ENCODE measurements around the gene MSH5.
A peak's percentile ranks its signal among the peaks of the same experiment; 100 is the strongest.

The MSH5 gene

GRCh38 chr6:31701666-31702404 lies 38.0 kb upstream of the MSH5 start:
- H3K4me2 ChIP-seq (ENCODE audit: low read depth, low read length, poor library complexity, severe bottlenecking), result peak overlapping the region; percentile 84
- peaks cover 26% of the 10 kb centered on the region for H3K79me2 ChIP-seq (ENCODE audit: insufficient read depth, low read length)
- 0 out of 2 replicates have a peak, but pooled peaks cover 2% of the 10 kb centered on the region for H3K36me3 ChIP-seq (ENCODE audit: low read length)
- H3K27me3 ChIP-seq (ENCODE audit: low read length), result no peaks in the 10 kb centered on the region
- peak overlapping the region; percentile 71 for H2AFZ ChIP-seq (ENCODE audit: low read depth, low read length, severe bottlenecking)
- no peaks in the 10 kb centered on the region for H3K9me2 ChIP-seq (replicated peaks; ENCODE audit: insufficient read depth, low read length)
- H3K9me3 ChIP-seq (ENCODE audit: insufficient read depth, low read length), result no peaks in the 10 kb centered on the region
- H3K4me3 ChIP-seq (ENCODE audit: insufficient read depth, low read length, poor library complexity, severe bottlenecking), result peak overlapping the region; percentile 82
- H4K20me1 ChIP-seq (ENCODE audit: low read depth, low read length), result no peaks in the 10 kb centered on the region
- H3F3A ChIP-seq (ENCODE audit: insufficient read depth), result peaks cover 13% of the 10 kb centered on the region
- H3K9ac ChIP-seq (ENCODE audit: low read length), result peak overlapping the region; percentile 80
- no peak for TF ChIP-seq EZH2phosphoT487 (conservative IDR thresholded peaks at IDR 0.05; ENCODE audit: low read length)
- TF ChIP-seq, protein P1, sequence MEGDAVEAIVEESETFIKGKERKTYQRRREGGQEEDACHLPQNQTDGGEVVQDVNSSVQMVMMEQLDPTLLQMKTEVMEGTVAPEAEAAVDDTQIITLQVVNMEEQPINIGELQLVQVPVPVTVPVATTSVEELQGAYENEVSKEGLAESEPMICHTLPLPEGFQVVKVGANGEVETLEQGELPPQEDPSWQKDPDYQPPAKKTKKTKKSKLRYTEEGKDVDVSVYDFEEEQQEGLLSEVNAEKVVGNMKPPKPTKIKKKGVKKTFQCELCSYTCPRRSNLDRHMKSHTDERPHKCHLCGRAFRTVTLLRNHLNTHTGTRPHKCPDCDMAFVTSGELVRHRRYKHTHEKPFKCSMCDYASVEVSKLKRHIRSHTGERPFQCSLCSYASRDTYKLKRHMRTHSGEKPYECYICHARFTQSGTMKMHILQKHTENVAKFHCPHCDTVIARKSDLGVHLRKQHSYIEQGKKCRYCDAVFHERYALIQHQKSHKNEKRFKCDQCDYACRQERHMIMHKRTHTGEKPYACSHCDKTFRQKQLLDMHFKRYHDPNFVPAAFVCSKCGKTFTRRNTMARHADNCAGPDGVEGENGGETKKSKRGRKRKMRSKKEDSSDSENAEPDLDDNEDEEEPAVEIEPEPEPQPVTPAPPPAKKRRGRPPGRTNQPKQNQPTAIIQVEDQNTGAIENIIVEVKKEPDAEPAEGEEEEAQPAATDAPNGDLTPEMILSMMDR (IDR thresholded peaks at IDR 0.05; ENCODE audit: insufficient read depth, low read length, poor library complexity, severe bottlenecking), result no peak
- peak overlapping the region; percentile 75; the same call in 1 of the 2 replicates for H3K27ac ChIP-seq (ENCODE audit: low read depth, low read length)

- Histone ChIP-seq H3K4me2 (ENCODE audit: low read depth, low read length, poor library complexity, severe bottlenecking) (peak overlapping the region; percentile 84), H3K9me3 (ENCODE audit: insufficient read depth, low read length) (no peaks in the 10 kb centered on the region), H3K9me2 (replicated peaks; ENCODE audit: insufficient read depth, low read length) (no peaks in the 10 kb centered on the region), H3K36me3 (ENCODE audit: low read length) (0 out of 2 replicates have a peak, but pooled peaks cover 2% of the 10 kb centered on the region), H4K20me1 (ENCODE audit: low read depth, low read length) (no peaks in the 10 kb centered on the region), H2AFZ (ENCODE audit: low read depth, low read length, severe bottlenecking) (peak overlapping the region; percentile 71), H3K27me3 (ENCODE audit: low read length) (no peaks in the 10 kb centered on the region), H3K4me3 (ENCODE audit: insufficient read depth, low read length, poor library complexity, severe bottlenecking) (peak overlapping the region; percentile 82), H3K79me2 (ENCODE audit: insufficient read depth, low read length) (peaks cover 26% of the 10 kb centered on the region), H3F3A (ENCODE audit: insufficient read depth) (peaks cover 13% of the 10 kb centered on the region), H3K27ac (ENCODE audit: low read depth, low read length) (peak overlapping the region; percentile 75), H3K9ac (ENCODE audit: low read length) (peak overlapping the region; percentile 80)
- TF ChIP-seq EZH2phosphoT487 (conservative IDR thresholded peaks at IDR 0.05; ENCODE audit: low read length), result no peak
- TF ChIP-seq, protein P1 (IDR thresholded peaks at IDR 0.05; ENCODE audit: insufficient read depth, low read length, poor library complexity, severe bottlenecking), result no peak
Measured at GRCh38 chr6:31702405-31702818, 37.4 kb upstream of the MSH5 start.

GRCh38 chr6:31702819-31703716 lies 36.7 kb upstream of the MSH5 start, which contains the start of gene ABHD16A:
TSS of gene ABHD16A (minus strand) at chr6:31703324. CDS start at chr6:31703281, 43 bp downstream.
- TF ChIP-seq EZH2phosphoT487 (conservative IDR thresholded peaks at IDR 0.05; ENCODE audit: low read length), result no peak
- TF ChIP-seq, protein P1 (IDR thresholded peaks at IDR 0.05; ENCODE audit: insufficient read depth, low read length, poor library complexity, severe bottlenecking), result no peak
- Histone ChIP-seq H3K27ac (ENCODE audit: low read depth, low read length) (peak within 1 kb of the TSS; percentile 75), H3K4me3 (ENCODE audit: insufficient read depth, low read length, poor library complexity, severe bottlenecking) (peak within 1 kb of the TSS; percentile 82)

More at GRCh38 chr6:31702819-31703716, 36.7 kb upstream of the MSH5 start, which contains the start of gene ABHD16A:
- H3F3A ChIP-seq (ENCODE audit: insufficient read depth), result peaks cover 7% of the 10 kb centered on the region
- H3K9me3 ChIP-seq (ENCODE audit: insufficient read depth, low read length), result no peaks in the 10 kb centered on the region
- peak within 1 kb of the TSS; percentile 84 for H3K4me2 ChIP-seq (ENCODE audit: low read depth, low read length, poor library complexity, severe bottlenecking)
- peak within 1 kb of the TSS; percentile 80 for H3K9ac ChIP-seq (ENCODE audit: low read length)
- peaks cover 26% of the 10 kb centered on the region for H3K79me2 ChIP-seq (ENCODE audit: insufficient read depth, low read length)
- H3K27me3 ChIP-seq (ENCODE audit: low read length), result no peaks in the 10 kb centered on the region
- H3K36me3 ChIP-seq (ENCODE audit: low read length), result 0 out of 2 replicates have a peak, but pooled peaks cover 2% of the 10 kb centered on the region
- H3K9me2 ChIP-seq (replicated peaks; ENCODE audit: insufficient read depth, low read length), result no peaks in the 10 kb centered on the region
- peak within 1 kb of the TSS; percentile 71 for H2AFZ ChIP-seq (ENCODE audit: low read depth, low read length, severe bottlenecking)
- H4K20me1 ChIP-seq (ENCODE audit: low read depth, low read length), result no peaks in the 10 kb centered on the region

Measured in SU-DHL-6 (cell line).